Heart left ventricle (tissue), 13 donors: Measurements from ENCODE around the gene KIF20B.

ENCODE experiments used
- CTCF ChIP-seq, 12 donors: fragments of 200-600 bp; sonication (generic) in 4 of 12; IDR thresholded peaks; one replicate each; pipeline versions ENCODE4 v1.5.0 to v1.8.0; 2018 to 2022; ENCODE audit warnings: antibody characterized with exemption in 12 of 12, mild to moderate bottlenecking in 5 of 12
- POLR2A ChIP-seq, 2 donors: fragments of 450-650 bp; IDR thresholded peaks; one replicate each; pipeline ENCODE4 v1.6.1; 2017; ENCODE audit warnings: antibody characterized with exemption in 2 of 2, mild to moderate bottlenecking in 2 of 2, moderate library complexity in 2 of 2
- donor health status: ischemic (EF 13 %, LVEDD 7.1; RV severe dilation, severe dysfunction).
- donor health status: DM: no; HTN: yes; CAD: no.
- donor health status: DM: no; HTN: no; CAD: no.
- donor health status: ischemic (EF 25% LVEDD 6.9; RV normal size, moderate dysfunction).
- donor health status: ischemic (EF 25% LVEDD 5.7; RV mildly dilated, moderate dysfunction).
- donor health status: ischemic (EF 35%, LVEDD 5.7; RV mildly dilated, moderate dysfunction).
- donor health status: nonischemic (EF 11% LVEDD 7.7; RV severe dilation, severe dysfunction).
- donor health status: DM: yes; HTN: yes; CAD: no.
- donor health status: PGD.
- donor health status: ischemic (EF 29% LVEDD 5.4; RV normal size, mild dysfunction).
- donor health status: nonischemic (EF 23%, LVEDD 6.1; RV moderate dilation, normal function).

GRCh38 chr10:89693176-89693575 lies 8.2 kb upstream of the KIF20B start:
- TF ChIP-seq POLR2A (IDR thresholded peaks at IDR 0.05) (no peak), CTCF (IDR thresholded peaks at IDR 0.05) (no peak)
